ENCODE measurements around the gene FAM171A1. TPM values are rescaled to one million over a fixed set of nuclear protein-coding genes. Genes with fewer than 3 reads are reported as not detected.

The FAM171A1 gene
- total and polyA plus RNA-seq, 2 of the 13 experiments (the other 11 are each of a cell fraction or from before 2014, with no cell fraction given): 21.5 to 34.7 TPM

DNA sequence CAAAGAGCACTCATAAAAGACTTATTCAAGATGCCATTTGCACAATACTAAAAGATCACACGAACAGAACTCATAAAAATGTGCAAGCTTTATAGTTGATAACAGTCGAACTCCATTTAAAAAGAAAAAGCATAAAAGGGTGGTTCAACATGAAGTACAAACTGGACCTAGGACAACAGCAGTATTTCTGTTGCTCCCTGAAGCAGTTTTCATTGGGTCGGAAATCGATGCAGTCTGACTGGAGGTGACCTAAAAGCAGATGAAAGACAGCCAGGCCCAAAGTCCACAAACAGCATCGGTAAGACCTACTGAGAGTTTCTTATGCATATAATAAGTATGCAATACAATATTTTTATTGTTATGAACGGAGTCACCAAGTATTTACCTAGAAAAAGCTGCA, 23.9 kb downstream of the FAM171A1 start:
- Histone ChIP-seq H3K4me1 (ENCODE audit: insufficient read depth, low read length) (peaks cover 89% of the 10 kb centered on the region), H3K36me3 (replicated peaks in 1 of 2; ENCODE audit: control insufficient read depth in 1 of 2, insufficient read depth in 2 of 2, low read length in 2 of 2) (no peaks in the 10 kb centered on the region), H3K27ac (ENCODE audit: extremely low read length, insufficient read depth, low read length) (no peak overlapping the region), H3K9ac (ENCODE audit: insufficient read depth, low read depth, low read length) (no peak overlapping the region), H2AFZ (ENCODE audit: low read length) (no peak overlapping the region), H3K9me3 (ENCODE audit: low read length) (no peaks in the 10 kb centered on the region), H3K79me2 (ENCODE audit: insufficient read depth, low read length) (peaks cover 84% of the 10 kb centered on the region), H4K20me1 (ENCODE audit: insufficient read depth, low read length) (no peaks in the 10 kb centered on the region), H3K4me3 (replicated peaks in 1 of 3; ENCODE audit: insufficient read depth in 1 of 3, low read depth in 2 of 3, low read length in 3 of 3) (no peak overlapping the region), H3K27me3 (ENCODE audit: control insufficient read depth in 1 of 2, insufficient read depth in 2 of 2, low read length in 2 of 2) (no peaks in the 10 kb centered on the region), H3K4me2 (ENCODE audit: low read depth, low read length) (no peak overlapping the region)
- DNase-seq (ENCODE audit: low spot score) (no peak), ATAC-seq (no peak), FAIRE-seq (no peak)
- ChIA-PET CTCF (ENCODE audit: low intra/inter-chr PET ratio, low total read pairs) (no interaction called here), POLR2A (no interaction called here)
- in situ Hi-C loops (cut with HindIII; ENCODE audit: extremely low pct_ligation_motif_present, low pct_unique_long_range_greater_than_20kb): no loop called here
- intact Hi-C loops (cut with micrococcal nuclease; ENCODE audit: unreplicated experiment): loop anchor here (10.0 kb wide), 1 partner anchor 182 kb away; the partner anchor contains the start of gene NMT2
- WGBS (ENCODE audit: low lambda C conversion rate): 57% methylated on average over 6 of the region's 6 CpGs
- BruUV-seq (replicated peaks): no TSS peak
- no peak for TF ChIP-seq ZNF367 (CRISPR knock-in tag; IDR thresholded peaks at IDR 0.05; ENCODE audit: borderline replicate concordance)
- TF ChIP-seq ZNF24 (IDR thresholded peaks at IDR 0.05): no peak
- TF ChIP-seq, protein P1, sequence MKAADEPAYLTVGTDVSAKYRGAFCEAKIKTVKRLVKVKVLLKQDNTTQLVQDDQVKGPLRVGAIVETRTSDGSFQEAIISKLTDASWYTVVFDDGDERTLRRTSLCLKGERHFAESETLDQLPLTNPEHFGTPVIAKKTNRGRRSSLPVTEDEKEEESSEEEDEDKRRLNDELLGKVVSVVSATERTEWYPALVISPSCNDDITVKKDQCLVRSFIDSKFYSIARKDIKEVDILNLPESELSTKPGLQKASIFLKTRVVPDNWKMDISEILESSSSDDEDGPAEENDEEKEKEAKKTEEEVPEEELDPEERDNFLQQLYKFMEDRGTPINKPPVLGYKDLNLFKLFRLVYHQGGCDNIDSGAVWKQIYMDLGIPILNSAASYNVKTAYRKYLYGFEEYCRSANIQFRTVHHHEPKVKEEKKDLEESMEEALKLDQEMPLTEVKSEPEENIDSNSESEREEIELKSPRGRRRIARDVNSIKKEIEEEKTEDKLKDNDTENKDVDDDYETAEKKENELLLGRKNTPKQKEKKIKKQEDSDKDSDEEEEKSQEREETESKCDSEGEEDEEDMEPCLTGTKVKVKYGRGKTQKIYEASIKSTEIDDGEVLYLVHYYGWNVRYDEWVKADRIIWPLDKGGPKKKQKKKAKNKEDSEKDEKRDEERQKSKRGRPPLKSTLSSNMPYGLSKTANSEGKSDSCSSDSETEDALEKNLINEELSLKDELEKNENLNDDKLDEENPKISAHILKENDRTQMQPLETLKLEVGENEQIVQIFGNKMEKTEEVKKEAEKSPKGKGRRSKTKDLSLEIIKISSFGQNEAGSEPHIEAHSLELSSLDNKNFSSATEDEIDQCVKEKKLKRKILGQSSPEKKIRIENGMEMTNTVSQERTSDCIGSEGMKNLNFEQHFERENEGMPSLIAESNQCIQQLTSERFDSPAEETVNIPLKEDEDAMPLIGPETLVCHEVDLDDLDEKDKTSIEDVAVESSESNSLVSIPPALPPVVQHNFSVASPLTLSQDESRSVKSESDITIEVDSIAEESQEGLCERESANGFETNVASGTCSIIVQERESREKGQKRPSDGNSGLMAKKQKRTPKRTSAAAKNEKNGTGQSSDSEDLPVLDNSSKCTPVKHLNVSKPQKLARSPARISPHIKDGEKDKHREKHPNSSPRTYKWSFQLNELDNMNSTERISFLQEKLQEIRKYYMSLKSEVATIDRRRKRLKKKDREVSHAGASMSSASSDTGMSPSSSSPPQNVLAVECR (CRISPR knock-in tag; IDR thresholded peaks at IDR 0.05; ENCODE audit: borderline replicate concordance): no peak
- TF ChIP-seq KLF6 (CRISPR knock-in tag; IDR thresholded peaks at IDR 0.05): no peak
- no peak for TF ChIP-seq ZNF34 (CRISPR knock-in tag; IDR thresholded peaks at IDR 0.05; ENCODE audit: borderline replicate concordance)
- no peak for TF ChIP-seq CCDC6 (CRISPR knock-in tag; IDR thresholded peaks at IDR 0.05)
- TF ChIP-seq ZEB1 (IDR thresholded peaks at IDR 0.05; ENCODE audit: insufficient replicate concordance, low read depth): no peak
- TF ChIP-seq ZSCAN22 (CRISPR knock-in tag; IDR thresholded peaks at IDR 0.05): no peak
- no peak for TF ChIP-seq HMGA1 (CRISPR knock-in tag; conservative IDR thresholded peaks at IDR 0.05)
- TF ChIP-seq, protein P2, sequence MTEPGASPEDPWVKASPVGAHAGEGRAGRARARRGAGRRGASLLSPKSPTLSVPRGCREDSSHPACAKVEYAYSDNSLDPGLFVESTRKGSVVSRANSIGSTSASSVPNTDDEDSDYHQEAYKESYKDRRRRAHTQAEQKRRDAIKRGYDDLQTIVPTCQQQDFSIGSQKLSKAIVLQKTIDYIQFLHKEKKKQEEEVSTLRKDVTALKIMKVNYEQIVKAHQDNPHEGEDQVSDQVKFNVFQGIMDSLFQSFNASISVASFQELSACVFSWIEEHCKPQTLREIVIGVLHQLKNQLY (CRISPR knock-in tag; IDR thresholded peaks at IDR 0.05): no peak
- TF ChIP-seq ZFP36L2 (CRISPR knock-in tag; IDR thresholded peaks at IDR 0.05): no peak
